GM18951 (cell line): ENCODE data around the gene MEF2D.

Experiments
- POLR2A ChIP-seq: IDR thresholded peaks from 4 replicates; pipeline ENCODE4 v1.6.1; 2011; ENCODE audit warnings: mild to moderate bottlenecking; ENCODE audit not compliant: insufficient read length, insufficient read depth; ENCODE audit errors: extremely low read depth
- in situ Hi-C: fragments of 300-500 bp; cut with MboI; formaldehyde crosslinking; loops from one replicate; pipeline ENCODE4 v1.12.0; 2022; ENCODE audit warnings: low sequenced_read_pairs, mixed read lengths, inconsistent platforms; ENCODE audit not compliant: unreplicated experiment

MEF2D gene

DNA sequence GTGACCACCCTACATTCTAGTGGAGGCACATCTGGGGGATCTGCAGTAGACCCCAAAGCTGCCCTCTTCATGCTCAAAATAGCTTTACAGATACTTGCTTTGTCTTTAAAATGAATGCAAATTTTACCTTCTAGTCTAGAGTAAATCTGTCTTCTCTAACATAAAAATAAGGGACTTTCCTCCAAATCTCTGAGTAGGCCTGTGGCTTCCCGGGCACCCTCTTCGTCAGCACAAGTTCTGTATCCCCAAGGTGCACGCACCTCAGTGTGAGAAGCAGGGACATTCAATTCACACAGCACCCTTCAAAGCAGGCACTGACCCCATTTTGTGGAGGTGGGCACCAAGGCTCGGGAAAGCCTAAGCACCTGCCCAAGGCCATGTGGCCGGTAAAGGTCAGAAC lies 19.0 kb downstream of the MEF2D start:
- TF ChIP-seq POLR2A, result peak; percentile 21
- in situ Hi-C loops, result no loop called here

DNA sequence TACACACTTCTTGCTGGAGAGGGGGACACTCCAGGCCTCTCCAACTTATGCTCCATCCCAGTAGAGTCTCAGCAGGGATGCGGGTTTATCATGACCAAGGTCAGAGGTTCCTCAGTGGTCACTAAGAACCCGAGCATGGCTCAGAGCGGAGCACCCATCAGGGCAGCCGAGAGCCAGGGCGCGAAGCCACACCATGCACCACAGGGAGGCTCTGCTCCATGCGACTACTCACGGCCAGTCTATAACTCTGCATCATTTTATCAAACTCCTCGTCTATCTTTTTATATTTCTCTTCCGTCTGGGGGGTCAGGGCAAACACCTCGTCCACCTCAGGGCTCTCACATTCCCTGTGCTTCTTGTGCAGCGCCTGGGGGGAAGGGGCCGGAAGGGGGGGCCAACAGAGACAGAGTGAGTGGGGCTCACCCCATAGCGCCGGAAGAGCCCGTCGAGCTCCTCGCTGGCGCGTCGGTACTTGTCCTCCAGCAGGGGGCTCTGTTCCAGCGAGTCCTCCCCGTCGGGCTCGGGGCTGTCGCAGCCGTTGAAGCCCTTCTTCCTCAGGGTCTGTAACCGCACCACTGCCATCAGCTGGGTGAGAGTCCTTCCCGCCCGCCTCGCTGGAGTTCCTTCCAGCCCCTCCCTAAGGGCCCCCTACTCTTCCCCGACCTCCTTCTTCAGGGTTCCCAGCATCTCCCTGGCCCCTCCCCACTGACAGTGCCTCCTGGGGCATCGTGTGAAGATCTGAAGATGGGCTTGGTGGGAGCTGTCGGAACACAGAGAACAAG lies 20.0 kb downstream of the MEF2D start:
- TF ChIP-seq POLR2A, result no peak
- in situ Hi-C loops, result no loop called here

DNA sequence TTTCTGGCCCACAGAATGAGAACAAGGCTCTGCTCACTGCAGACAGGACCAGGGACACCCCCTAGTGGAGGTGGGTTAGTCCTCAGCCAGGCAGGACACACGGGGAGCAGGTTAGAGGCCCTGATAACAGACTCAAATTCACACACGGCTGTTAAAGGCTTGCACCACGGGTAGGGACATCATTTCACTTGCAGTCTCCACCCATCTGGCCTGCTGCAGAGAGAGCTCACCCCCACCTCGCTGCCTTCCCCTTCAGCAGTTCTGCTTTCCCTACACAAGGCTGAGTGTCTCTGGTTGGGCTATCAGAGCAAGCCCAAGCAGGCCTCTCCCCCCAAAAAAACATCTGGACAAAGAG lies 20.6 kb downstream of the MEF2D start:
- in situ Hi-C loops, result no loop called here
- no peak for TF ChIP-seq POLR2A

DNA sequence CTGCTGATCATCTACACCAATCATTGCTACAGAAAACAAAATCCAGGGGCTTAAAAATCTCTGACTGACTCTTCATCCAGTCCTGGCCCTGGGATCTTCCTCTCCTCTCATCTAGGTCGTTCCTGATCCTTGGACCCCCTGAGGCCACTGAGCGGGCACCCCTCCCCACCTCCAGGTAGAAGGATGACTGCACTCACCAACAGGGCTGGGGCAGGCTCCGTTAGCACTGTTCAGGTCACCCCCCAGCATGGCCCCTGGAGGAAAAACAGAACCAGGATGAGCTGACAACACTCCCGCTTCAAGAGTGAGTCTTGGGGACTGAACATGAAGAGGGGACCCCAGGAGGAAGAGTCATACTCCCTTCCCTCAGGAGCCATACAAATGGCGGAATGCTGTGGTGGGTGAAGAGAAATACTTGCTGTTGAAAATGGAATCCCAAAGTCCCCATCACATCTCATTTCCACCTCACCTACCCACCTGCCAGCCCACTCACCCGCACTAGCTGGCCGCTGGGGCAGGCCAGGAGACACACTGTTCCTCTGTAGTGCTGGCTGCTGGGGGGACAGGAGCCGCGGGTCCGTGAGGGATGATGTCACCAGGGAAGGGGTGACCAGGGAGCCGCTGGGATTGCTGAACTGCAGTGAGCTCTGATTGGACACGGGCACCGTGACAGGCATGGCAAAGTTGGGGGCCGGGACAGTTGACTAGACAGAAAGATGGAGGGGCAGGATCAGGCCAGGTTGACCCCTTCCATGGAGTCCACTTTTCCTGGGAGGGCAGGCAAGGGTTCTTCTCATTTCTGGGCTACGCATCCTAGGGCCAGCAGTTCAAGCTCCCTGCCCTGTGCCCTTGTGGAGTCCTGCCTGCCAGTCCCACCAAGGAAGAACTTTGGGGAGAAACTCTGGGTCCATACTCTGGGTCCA lies 21.2 kb downstream of the MEF2D start:
- in situ Hi-C loops, result no loop called here
- no peak for TF ChIP-seq POLR2A

DNA sequence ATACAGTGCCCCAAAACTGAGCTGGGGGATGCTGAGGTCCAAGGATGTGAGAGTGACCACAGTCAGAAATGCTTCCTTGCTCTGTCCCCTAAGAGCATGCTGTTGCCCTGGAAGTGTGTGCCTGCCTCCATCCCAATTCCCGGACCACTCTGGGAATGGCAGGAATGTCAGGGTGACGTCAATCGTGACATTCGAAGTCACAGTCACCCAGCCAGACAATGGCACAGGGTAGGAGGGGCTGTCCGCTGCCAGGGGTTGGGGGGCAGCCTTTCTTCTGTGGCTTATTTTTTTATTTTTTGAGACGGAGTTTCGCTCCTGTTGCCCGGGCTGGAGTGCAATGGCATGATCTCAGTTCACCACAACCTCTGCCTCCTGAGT lies 22.3 kb downstream of the MEF2D start:
- in situ Hi-C loops, result no loop called here
- no peak for TF ChIP-seq POLR2A

DNA sequence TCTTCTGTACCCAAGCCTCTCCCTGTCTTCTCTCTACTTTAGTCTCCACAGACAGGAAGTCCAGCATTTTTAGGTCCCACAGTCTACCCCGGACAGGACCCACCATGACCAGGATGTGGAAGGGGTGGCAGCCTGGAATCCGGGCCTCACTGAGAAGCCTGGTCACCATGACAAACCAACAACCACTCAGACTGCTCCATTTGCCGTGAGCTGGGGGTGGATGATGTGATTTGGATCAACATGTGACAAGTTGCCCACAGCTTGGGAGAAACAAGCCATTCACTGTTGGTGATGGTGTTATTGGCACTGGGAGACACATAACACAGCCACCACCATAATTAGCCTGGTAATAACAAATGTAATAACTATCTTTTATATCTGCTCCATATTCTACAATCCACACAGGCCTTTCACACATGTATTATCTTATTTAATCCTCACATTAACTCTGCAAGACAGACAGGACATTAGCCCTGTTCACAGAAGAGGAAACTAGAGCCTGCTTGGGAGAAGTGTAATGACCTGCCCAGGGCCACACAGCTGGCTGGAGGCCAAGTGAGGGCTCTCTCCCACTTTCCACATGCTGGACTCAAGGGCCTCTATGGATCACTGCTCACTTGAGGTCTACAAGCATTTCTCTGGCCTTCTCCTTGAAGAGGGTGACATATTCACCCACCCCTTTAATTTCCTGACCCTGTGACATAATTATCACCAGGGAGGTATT lies 22.9 kb downstream of the MEF2D start:
- no peak for TF ChIP-seq POLR2A
- in situ Hi-C loops, result no loop called here

DNA sequence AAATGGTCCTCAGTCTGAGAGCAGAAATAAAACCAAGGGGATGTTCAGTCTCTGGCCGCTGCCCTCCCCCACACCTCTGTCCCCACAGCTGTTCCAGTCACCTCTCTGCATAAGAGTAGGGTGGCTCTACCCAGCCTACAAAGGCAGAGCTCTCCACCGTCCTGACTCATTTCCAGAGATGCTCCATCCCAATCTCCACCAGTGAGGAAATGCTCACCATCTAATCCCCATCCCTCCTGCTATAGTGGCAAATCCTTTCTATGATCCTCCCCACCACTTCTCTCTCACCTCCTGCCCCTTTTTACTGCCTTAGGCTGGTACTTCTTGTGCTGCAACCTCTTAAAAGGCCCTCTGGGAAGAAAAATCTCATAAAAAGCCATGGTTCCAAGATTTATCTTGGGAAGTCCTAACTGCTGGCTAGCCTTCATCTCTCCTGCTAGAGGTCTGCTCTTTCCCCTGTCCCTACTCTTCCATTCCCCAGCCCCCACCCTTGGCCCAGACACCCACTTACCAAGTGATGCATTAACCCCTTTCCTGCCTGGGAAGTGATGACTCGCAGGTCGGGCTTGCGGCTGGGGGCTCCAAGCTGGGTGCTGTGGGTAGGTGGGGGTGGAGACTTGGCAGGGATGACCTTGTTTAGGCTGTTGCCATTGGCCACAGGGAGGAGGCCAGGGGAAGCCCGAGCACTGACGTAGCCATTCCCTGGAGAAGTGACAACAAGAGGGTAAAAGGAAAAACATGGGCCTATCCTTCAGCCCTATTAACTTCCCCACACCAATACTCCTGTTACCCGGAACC lies 23.9 kb downstream of the MEF2D start:
- in situ Hi-C loops, result no loop called here
- no peak for TF ChIP-seq POLR2A

DNA sequence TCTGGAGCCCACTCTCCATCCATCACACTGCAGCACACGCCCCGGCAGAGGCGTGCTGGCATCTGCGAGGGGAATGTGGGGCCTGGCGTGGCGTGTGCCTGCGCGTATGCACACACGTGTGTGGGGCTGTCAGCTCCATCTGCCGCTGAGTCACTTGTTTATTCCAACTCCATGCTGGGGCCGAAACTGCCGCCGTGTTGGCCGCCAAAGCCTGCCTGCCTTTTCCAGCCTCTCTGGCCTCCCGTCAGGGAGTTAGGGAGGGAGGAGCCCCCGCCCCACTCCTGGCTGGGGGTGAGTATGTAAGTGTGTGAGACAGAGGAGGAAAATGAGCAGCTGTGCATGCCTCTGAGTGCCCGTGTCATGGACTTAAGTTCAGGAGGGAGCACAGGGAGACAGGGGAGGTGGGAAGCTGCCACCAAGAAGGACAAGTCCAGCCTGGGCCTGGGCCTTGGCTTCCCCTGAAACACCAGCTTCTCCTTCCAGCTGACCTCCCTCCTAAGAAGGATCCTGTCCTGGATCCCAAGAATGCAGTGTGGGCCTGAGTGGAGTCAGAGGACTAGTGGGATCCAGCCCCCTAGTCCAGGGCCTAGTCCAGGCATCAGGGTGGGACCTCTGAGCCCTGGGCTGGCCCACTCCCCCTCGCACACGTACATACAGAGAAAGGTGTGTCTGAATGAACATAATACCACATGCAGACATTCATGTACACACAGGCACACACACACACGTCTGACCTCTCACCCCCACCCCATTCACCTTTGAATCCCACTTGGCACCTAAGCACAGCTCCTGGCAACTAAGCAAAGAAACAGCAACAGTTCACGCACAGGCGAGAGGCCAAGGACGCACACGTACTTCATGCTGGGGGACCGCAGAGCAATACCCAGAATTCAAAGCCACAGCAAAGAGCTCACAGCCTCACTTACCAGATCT lies 24.7 kb downstream of the MEF2D start:
- in situ Hi-C loops, result no loop called here
- no peak for TF ChIP-seq POLR2A

DNA sequence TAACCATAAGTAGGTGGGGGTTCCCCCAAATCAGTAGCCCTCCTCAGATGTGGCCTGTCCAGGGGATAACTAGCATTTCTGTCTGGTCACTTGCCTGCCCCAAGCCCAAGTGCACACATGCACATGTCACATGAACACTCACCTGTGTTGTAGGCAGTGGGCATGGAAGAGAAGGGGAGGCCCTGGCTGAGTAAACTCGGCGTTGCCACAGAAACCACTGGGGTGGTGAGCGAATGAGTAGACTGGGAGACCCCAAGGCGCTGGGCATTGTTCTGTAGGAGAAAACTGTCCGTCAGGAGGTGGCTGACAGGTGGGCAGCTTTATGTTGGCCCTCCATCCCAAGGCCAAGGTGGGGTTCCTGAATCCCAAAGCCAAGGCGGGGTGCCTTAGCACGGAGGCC lies 25.6 kb downstream of the MEF2D start:
- in situ Hi-C loops, result no loop called here
- no peak for TF ChIP-seq POLR2A

DNA sequence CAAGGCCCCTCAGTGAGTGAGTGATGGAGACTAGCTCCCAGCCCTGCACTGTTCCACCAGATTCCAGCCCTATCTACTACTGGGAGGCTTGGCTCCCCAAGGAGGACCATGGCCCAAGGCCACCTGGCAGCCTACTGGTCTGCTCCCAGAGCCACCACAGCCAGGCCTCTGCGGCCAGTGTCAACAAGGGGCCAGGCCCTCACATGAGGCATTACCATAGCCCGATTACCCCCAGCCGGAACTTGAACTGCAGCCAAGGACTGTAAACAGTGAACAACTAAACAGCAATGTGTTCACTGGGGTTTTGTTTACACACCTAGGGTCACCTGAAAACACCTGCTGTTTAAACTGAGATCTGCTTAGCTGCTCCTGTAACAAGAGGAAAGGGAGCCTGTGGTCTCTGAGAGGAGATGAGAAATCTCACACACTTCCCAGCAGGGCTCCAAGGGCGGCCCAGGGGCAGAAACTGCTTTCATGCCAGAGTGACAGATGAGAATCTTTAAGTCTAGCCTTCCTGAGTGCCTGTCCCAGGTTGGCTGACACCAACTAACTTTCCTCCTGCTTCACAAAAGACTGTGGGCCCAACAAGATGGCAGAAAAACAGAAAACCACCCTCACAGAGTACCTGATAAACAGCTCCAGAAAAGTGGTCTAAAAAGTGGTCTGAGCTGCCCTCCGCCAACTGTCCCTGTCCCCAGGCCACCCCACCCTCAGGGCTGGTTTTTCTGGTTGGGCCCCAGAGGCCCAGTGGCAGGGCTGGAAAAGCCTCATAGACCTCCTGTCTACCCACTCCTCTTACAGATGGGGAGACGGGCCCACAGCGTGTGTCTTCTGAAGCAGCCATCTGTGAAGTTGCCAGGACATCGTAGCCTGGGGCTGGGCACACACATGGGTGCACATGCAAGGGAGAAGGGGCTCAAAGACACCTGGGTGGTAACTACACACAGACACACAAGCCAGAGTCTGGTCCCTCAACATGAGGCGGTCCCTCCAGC lies 28.8 kb downstream of the MEF2D start:
- in situ Hi-C loops, result no loop called here
- no peak for TF ChIP-seq POLR2A

DNA sequence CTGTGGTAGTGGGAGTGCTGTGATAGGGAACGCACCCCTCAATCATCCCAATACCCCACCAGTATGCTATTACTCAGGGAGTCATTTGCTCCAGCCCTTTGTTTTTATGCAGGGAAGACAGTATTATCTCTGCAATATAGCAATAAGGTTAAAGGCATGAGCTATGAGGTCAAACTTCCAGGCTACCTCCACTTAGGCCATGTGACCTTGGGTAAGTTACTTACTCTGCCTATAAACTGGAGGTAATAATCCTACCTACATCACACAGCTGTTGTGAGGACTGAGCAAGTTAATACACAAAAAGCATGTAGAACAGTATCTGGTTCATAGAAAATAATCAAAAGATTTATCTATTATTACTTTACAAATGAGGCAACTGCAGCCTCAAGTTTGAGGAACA lies 30.1 kb downstream of the MEF2D start:
- in situ Hi-C loops, result no loop called here
- no peak for TF ChIP-seq POLR2A
